Caco-2 (cell line): Measurements from ENCODE around the gene ZNF579. TPM values are rescaled to one million over a fixed set of nuclear protein-coding genes. Genes with fewer than 3 reads are reported as not detected.
A peak's percentile ranks its signal among the peaks of the same experiment; 100 is the strongest.

Experiments
- BruUV-seq: library from RNA; stranded (reverse); fragments of 400-500 nt; replicated peaks from 2 replicates; lab custom pipeline; 2021; lab: Mats Ljungman, UMichigan
- CTCF ChIA-PET: fragments of 300-600 bp; sonication (Branson Sonifier 250); formaldehyde crosslinking; loops from one replicate; lab custom pipeline; 2022; ENCODE audit warnings: antibody characterized with exemption; lab: Charles Lee
- POLR2A ChIA-PET: fragments of 300-600 bp; sonication (Branson Sonifier 250); formaldehyde crosslinking; loops from one replicate; lab custom pipeline; 2022; ENCODE audit warnings: antibody characterized with exemption; lab: Charles Lee
- DNase-seq, 2 experiments: peaks; one replicate each; pipeline versions ENCODE4 v3.0.0 to v3.0.0-alpha.2; 2020 to 2022
- H3K27me3 ChIP-seq: replicated peaks from 2 replicates; pipeline ENCODE4 v1.6.0; 2011; ENCODE audit warnings: low read length; ENCODE audit not compliant: control insufficient read depth, insufficient read depth
- H3K36me3 ChIP-seq: 2 replicates; pipeline ENCODE4 v1.5.1; 2011; ENCODE audit warnings: low read length; ENCODE audit not compliant: control insufficient read depth, insufficient read depth
- H3K4me1 ChIP-seq: fragments of 250-450 bp; sonication (Bioruptor Pico); 2 replicates; pipeline ENCODE4 v1.5.1; 2020; ENCODE audit warnings: mild to moderate bottlenecking
- H3K4me3 ChIP-seq: 2 replicates; pipeline ENCODE4 v1.5.1; 2011; ENCODE audit warnings: low read depth, mild to moderate bottlenecking, control low read depth, low read length
- H3K9me3 ChIP-seq: fragments of 250-450 bp; sonication (Bioruptor Pico); 2 replicates; pipeline ENCODE4 v1.5.1; 2020; ENCODE audit warnings: mild to moderate bottlenecking, moderate library complexity
- H3K27ac Mint-ChIP-seq: one replicate; pipeline ENCODE4 v1.8.0; 2022; ENCODE audit warnings: mixed read lengths; ENCODE audit not compliant: unreplicated experiment
- H3K27me3 Mint-ChIP-seq: one replicate; pipeline ENCODE4 v1.8.0; 2022; ENCODE audit warnings: mixed read lengths; ENCODE audit not compliant: insufficient read depth, unreplicated experiment
- H3K36me3 Mint-ChIP-seq: one replicate; pipeline ENCODE4 v1.8.0; 2022; ENCODE audit warnings: mild to moderate bottlenecking, mixed read lengths; ENCODE audit not compliant: insufficient read depth, unreplicated experiment
- H3K4me1 Mint-ChIP-seq: one replicate; pipeline ENCODE4 v1.8.0; 2022; ENCODE audit warnings: low read depth, mixed read lengths; ENCODE audit not compliant: unreplicated experiment
- H3K4me3 Mint-ChIP-seq: one replicate; pipeline ENCODE4 v1.8.0; 2022; ENCODE audit warnings: mild to moderate bottlenecking, moderate library complexity, mixed read lengths; ENCODE audit not compliant: unreplicated experiment
- H3K9me3 Mint-ChIP-seq: one replicate; pipeline ENCODE4 v1.8.0; 2022; ENCODE audit warnings: mixed read lengths; ENCODE audit not compliant: unreplicated experiment
- CTCF ChIP-seq, 2 experiments: fragments of 200-600 bp in 1 of 2; IDR thresholded peaks; 1 replicate in 1 of 2; 2 replicates in 1 of 2; pipeline versions ENCODE4 v1.5.1 to v1.8.0; 2011 to 2022; ENCODE audit warnings: antibody characterized with exemption in 1 of 2, control low read depth in 1 of 2, inconsistent platforms in 1 of 2, low read depth in 1 of 2, low read length in 1 of 2, mild to moderate bottlenecking in 1 of 2, moderate library complexity in 1 of 2; ENCODE audit not compliant: insufficient read depth in 1 of 2, severe bottlenecking in 1 of 2, unreplicated experiment in 1 of 2
- intact Hi-C: fragments of 100-400 bp; cut with micrococcal nuclease; formaldehyde crosslinking; loops from one replicate; pipeline ENCODE4 v1.10.0; 2022; ENCODE audit not compliant: unreplicated experiment
- total RNA-seq: library from RNA; stranded (reverse); gene quantifications from 2 replicates; pipeline ENCODE4 v1.2.3, GENCODE V29; 2022

ZNF579 gene
- total RNA-seq, 1 experiment from 2014 or later, result 30.4 TPM

DNA sequence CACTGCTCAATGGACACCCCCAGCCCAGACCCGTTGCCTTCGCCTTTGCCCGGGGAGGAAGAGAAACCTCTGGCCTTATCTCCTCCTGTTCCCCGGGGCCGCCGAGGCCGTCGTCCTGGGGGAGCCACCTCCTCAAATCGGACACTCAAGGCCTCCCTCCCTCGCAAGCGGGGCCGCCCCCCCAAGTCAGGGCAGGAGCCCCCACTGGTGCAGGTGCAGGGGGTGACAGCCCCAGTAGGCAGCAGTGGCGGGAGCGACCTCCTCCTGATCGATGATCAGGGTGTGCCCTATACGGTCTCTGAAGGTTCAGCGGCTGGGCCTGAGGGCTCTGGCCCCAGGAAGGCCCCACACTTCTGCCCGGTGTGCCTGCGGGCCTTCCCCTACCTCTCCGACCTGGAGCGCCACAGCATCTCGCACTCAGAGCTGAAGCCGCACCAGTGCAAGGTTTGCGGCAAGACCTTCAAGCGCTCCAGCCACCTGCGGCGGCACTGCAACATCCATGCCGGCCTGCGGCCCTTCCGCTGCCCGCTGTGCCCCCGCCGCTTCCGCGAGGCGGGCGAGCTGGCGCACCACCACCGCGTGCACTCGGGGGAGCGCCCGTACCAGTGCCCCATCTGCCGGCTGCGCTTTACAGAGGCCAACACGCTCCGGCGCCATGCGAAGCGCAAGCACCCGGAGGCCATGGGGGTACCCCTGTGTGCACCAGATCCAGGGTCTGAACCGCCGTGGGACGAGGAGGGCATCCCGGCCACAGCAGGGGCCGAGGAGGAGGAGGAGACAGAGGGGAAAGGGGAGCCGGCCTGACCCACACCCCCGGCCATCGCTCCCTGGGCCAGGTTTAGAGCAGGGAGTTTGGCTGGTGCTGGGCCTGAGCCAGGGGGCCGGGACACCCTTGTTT lies 21.7 kb upstream of the ZNF579 start:
- H3K9me3 Mint-ChIP-seq, result peaks cover 9% of the 10 kb centered on the region
- no peak for TF ChIP-seq CTCF (IDR thresholded peaks at IDR 0.05; ENCODE audit: insufficient read depth in 1 of 2, low read depth in 1 of 2, low read length in 1 of 2, severe bottlenecking in 1 of 2, unreplicated experiment in 1 of 2)
- no peaks in the 10 kb centered on the region for H3K27me3 ChIP-seq
- no peaks in the 10 kb centered on the region for H3K27me3 Mint-ChIP-seq
- no peaks in the 10 kb centered on the region for H3K9me3 ChIP-seq
- no peak for DNase-seq
- CTCF ChIA-PET, result no interaction called here
- intact Hi-C loops, result no loop called here
- no peak overlapping the region for H3K27ac Mint-ChIP-seq
- peaks cover 56% of the 10 kb centered on the region for H3K36me3 Mint-ChIP-seq
- no peak overlapping the region for H3K4me3 ChIP-seq
- H3K4me3 Mint-ChIP-seq, result no peak overlapping the region
- POLR2A ChIA-PET, result no interaction called here
- peaks cover 12% of the 10 kb centered on the region for H3K4me1 ChIP-seq
- H3K36me3 ChIP-seq, result no peaks in the 10 kb centered on the region; the same call in none of the 2 replicates
- peaks cover 26% of the 10 kb centered on the region for H3K4me1 Mint-ChIP-seq
- BruUV-seq, result no TSS peak

GRCh38 chr19:55601084-55601483 lies 20.4 kb upstream of the ZNF579 start:
- TF ChIP-seq CTCF (IDR thresholded peaks at IDR 0.05; ENCODE audit: insufficient read depth in 1 of 2, low read depth in 1 of 2, low read length in 1 of 2, severe bottlenecking in 1 of 2, unreplicated experiment in 1 of 2), result no peak
- peaks cover 5% of the 10 kb centered on the region for H3K4me1 ChIP-seq
- H3K4me1 Mint-ChIP-seq, result peaks cover 17% of the 10 kb centered on the region
- intact Hi-C loops, result no loop called here
- H3K4me3 ChIP-seq, result peak overlapping the region; percentile 70
- ChIA-PET CTCF (no interaction called here), POLR2A (interaction anchor here (2.6 kb wide), 1 partner anchor 14 kb away, joined by 21 read pairs; no protein-coding TSS in a partner anchor)
- H3K4me3 Mint-ChIP-seq, result peak overlapping the region; percentile 87
- H3K36me3 ChIP-seq, result no peaks in the 10 kb centered on the region; the same call in none of the 2 replicates
- H3K9me3 Mint-ChIP-seq, result peaks cover 9% of the 10 kb centered on the region
- BruUV-seq, result no TSS peak
- H3K27me3 Mint-ChIP-seq, result no peaks in the 10 kb centered on the region
- no peaks in the 10 kb centered on the region for H3K9me3 ChIP-seq
- DNase-seq, result no peak
- peaks cover 60% of the 10 kb centered on the region for H3K36me3 Mint-ChIP-seq
- no peaks in the 10 kb centered on the region for H3K27me3 ChIP-seq
- H3K27ac Mint-ChIP-seq, result no peak overlapping the region

DNA sequence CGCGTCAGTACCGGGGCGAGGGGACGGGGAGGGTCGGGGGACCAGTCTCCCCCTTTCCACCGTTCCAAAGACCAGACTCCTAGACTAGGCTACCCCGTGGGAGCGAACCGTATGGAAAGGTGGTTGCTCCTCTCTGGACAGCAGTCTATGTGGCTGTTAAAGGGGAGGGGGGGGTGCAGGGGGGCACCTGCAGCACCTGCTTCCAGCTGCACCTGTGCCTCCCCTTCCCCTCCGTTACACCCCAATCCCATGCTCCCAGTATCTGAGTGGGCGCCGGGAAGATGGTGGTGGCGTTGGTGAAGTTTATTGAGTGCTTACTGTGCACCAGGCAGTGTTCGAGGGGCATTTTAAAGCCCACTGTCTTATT lies 20.0 kb upstream of the ZNF579 start:
- Mint-ChIP-seq H3K9me3 (peaks cover 9% of the 10 kb centered on the region), H3K27me3 (no peaks in the 10 kb centered on the region), H3K36me3 (peaks cover 60% of the 10 kb centered on the region), H3K27ac (no peak overlapping the region), H3K4me3 (peak overlapping the region; percentile 87), H3K4me1 (peaks cover 14% of the 10 kb centered on the region)
- Histone ChIP-seq H3K36me3 (no peaks in the 10 kb centered on the region; the same call in none of the 2 replicates), H3K27me3 (no peaks in the 10 kb centered on the region), H3K9me3 (no peaks in the 10 kb centered on the region), H3K4me3 (peak overlapping the region; percentile 70), H3K4me1 (peaks cover 5% of the 10 kb centered on the region)
- TF ChIP-seq CTCF (IDR thresholded peaks at IDR 0.05; ENCODE audit: insufficient read depth in 1 of 2, low read depth in 1 of 2, low read length in 1 of 2, severe bottlenecking in 1 of 2, unreplicated experiment in 1 of 2), result no peak
- DNase-seq, result no peak
- ChIA-PET CTCF (no interaction called here), POLR2A (interaction anchor here (2.6 kb wide), 1 partner anchor 14 kb away, joined by 21 read pairs; no protein-coding TSS in a partner anchor)
- no TSS peak for BruUV-seq
- intact Hi-C loops, result no loop called here
